HepG2 (cell line): ENCODE data around the gene TSEN54. TPM values are rescaled to one million over a fixed set of nuclear protein-coding genes. Genes with fewer than 3 reads are reported as not detected.

Source experiments
- ARID4A ChIP-seq: sonication (generic); formaldehyde crosslinking; IDR thresholded peaks from 2 replicates; pipeline ENCODE4 v1.5.0; 2020; ENCODE audit warnings: mild to moderate bottlenecking, missing genetic modification reagents, borderline replicate concordance
- BCL3 ChIP-seq: sonication (generic); formaldehyde crosslinking; IDR thresholded peaks from 2 replicates; pipeline ENCODE4 v1.5.1; 2020; ENCODE audit warnings: mild to moderate bottlenecking, missing genetic modification reagents, moderate library complexity
- CSRNP2 ChIP-seq: sonication (generic); formaldehyde crosslinking; conservative IDR thresholded peaks from 2 replicates; pipeline ENCODE4 v1.8.0; 2022; ENCODE audit warnings: low read depth, missing genetic modification reagents
- HNF4G ChIP-seq, 2 experiments: sonication (generic) in 1 of 2; formaldehyde crosslinking in 1 of 2; IDR thresholded peaks; 2 replicates each; pipeline versions ENCODE4 v1.4.0 to v1.6.1; 2011 to 2020; ENCODE audit warnings: borderline replicate concordance in 2 of 2, low read depth in 2 of 2, mild to moderate bottlenecking in 2 of 2, low read length in 1 of 2, missing genetic modification reagents in 1 of 2, moderate library complexity in 1 of 2
- NFYC ChIP-seq: IDR thresholded peaks from 2 replicates; pipeline ENCODE4 v1.6.1; 2016; ENCODE audit warnings: missing genetic modification reagents, missing compliant biosample characterization
- RFXAP ChIP-seq: sonication (generic); formaldehyde crosslinking; IDR thresholded peaks from 2 replicates; pipeline ENCODE4 v1.4.0; 2020; ENCODE audit warnings: missing genetic modification reagents, borderline replicate concordance
- ZBTB8A ChIP-seq: sonication (generic); formaldehyde crosslinking; IDR thresholded peaks from 2 replicates; pipeline ENCODE4 v1.4.0; 2020; ENCODE audit warnings: mild to moderate bottlenecking, low read depth, missing genetic modification reagents, borderline replicate concordance
- ZMAT5 ChIP-seq: sonication (generic); formaldehyde crosslinking; IDR thresholded peaks from 2 replicates; pipeline ENCODE4 v1.5.0; 2020; ENCODE audit warnings: mild to moderate bottlenecking, low read depth, missing genetic modification reagents, borderline replicate concordance
- ZNF367 ChIP-seq: sonication (generic); formaldehyde crosslinking; IDR thresholded peaks from 2 replicates; pipeline ENCODE4 v1.4.0; 2020; ENCODE audit warnings: missing genetic modification reagents, borderline replicate concordance
- ZNF678 ChIP-seq: sonication (generic); formaldehyde crosslinking; IDR thresholded peaks from 2 replicates; pipeline ENCODE4 v1.4.0; 2020; ENCODE audit warnings: mild to moderate bottlenecking, missing genetic modification reagents
- ZNF737 ChIP-seq: sonication (generic); formaldehyde crosslinking; IDR thresholded peaks from 2 replicates; pipeline ENCODE4 v1.5.0; 2020; ENCODE audit warnings: missing genetic modification reagents, mild to moderate bottlenecking, borderline replicate concordance
- polyA plus RNA-seq, 8 experiments: library from polyadenylated mRNA; depleted of rRNA in 3 of 8; stranded (reverse) in 7 of 8; unstranded in 1 of 8; fragments of >200 nt; fragmentation: Illumina TruSeq in 4 of 8; extraction: Trizol in 4 of 8; gene quantifications; 2 replicates each; pipeline versions ENCODE4 v1.2.1 to v1.2.3, GENCODE V29; 2011 to 2016; ENCODE audit warnings: low read depth in 4 of 8, missing spikeins in 1 of 8, mixed read lengths in 1 of 8; ENCODE audit not compliant: insufficient read depth in 1 of 8
- total RNA-seq, 5 experiments: library from RNA; depleted of rRNA; stranded (reverse); fragments of >200 nt; fragmentation: Illumina TruSeq; extraction: Trizol; gene quantifications; 2 replicates each; pipeline ENCODE4 v1.2.3, GENCODE V29; 2016; ENCODE audit warnings: low read depth in 1 of 5
- TF ChIP-seq, protein P1 (sequence below): sonication (generic); formaldehyde crosslinking; IDR thresholded peaks from 2 replicates; pipeline ENCODE4 v1.9.0; 2021; ENCODE audit warnings: missing genetic modification reagents, mild to moderate bottlenecking, borderline replicate concordance
- TF ChIP-seq, protein P2 (sequence below): sonication (generic); IDR thresholded peaks from 2 replicates; pipeline ENCODE4 v1.6.1; 2016; ENCODE audit warnings: low read depth, borderline replicate concordance

Gene TSEN54
- total and polyA plus RNA-seq, 2 of the 13 experiments (the other 11 are each of a cell fraction or from before 2014, with no cell fraction given) = 62.9 to 63.3 TPM

DNA sequence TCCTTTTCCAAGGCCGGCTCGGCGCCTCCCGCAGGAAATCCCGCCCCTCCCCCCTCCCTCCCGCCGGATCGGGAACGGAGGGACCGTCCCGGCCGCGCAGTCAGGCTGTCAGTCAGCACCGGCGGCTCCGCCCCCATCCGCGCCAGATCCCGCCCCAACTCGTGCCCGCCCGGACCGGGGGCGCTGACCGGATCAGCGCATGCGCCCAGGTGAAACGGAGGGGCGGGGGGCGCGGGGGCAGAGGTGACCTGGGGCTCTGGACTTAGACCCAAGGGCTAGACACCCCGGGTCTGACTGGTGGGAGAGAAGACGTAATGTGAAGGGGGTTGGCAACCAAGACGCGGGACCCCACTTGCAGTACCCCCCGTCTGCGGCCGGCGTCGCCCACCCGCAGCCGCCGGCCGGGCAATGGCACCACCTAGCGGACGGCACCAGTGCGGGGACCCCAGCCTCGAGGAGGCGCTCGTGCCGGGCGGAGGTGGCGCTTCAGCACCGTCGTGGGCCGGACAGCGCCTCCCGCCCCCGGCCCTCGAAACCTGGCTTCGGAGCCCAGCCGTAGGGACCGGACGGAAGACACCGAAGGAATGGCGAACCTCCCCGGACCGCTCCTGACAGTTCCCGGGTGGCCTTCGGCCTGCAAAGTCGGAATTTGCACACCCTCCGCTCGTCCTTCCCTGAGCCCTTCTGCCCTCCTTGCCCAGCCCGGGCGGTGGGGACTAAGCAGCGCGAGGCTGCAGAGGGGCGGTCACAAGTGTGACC lies 653 bp upstream of the TSEN54 start, which contains the start of gene CASKIN2 (continued):
- TF ChIP-seq ZNF367 = 0 out of 2 replicates have a peak, but pooled peaks have one; percentile 55
- peak; percentile 98 for TF ChIP-seq ZNF678 (CRISPR knock-in tag)
- no peak; the same call in 1 of the 2 replicates for TF ChIP-seq RFXAP
- TF ChIP-seq, protein P1, sequence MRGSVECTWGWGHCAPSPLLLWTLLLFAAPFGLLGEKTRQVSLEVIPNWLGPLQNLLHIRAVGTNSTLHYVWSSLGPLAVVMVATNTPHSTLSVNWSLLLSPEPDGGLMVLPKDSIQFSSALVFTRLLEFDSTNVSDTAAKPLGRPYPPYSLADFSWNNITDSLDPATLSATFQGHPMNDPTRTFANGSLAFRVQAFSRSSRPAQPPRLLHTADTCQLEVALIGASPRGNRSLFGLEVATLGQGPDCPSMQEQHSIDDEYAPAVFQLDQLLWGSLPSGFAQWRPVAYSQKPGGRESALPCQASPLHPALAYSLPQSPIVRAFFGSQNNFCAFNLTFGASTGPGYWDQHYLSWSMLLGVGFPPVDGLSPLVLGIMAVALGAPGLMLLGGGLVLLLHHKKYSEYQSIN = no peak
- no peak; the same call in 1 of the 2 replicates for TF ChIP-seq HNF4G (IDR thresholded peaks at IDR 0.05; ENCODE audit: borderline replicate concordance, low read depth, low read length)
- peak; percentile 76; the same call in 1 of the 2 replicates for TF ChIP-seq HNF4G (CRISPR knock-in tag; IDR thresholded peaks at IDR 0.05; ENCODE audit: borderline replicate concordance, low read depth)
- TF ChIP-seq ARID4A (CRISPR knock-in tag) = peak; percentile 99
- peak; percentile 65 for TF ChIP-seq NFYC (CRISPR knock-in tag)
- peak; percentile 98 for TF ChIP-seq BCL3
- TF ChIP-seq ZMAT5 (CRISPR knock-in tag) = no peak
- TF ChIP-seq CSRNP2 (CRISPR knock-in tag) = no peak; the same call in 1 of the 2 replicates
- TF ChIP-seq ZBTB8A = peak; percentile 94; the same call in 1 of the 2 replicates
- TF ChIP-seq, protein P2, sequence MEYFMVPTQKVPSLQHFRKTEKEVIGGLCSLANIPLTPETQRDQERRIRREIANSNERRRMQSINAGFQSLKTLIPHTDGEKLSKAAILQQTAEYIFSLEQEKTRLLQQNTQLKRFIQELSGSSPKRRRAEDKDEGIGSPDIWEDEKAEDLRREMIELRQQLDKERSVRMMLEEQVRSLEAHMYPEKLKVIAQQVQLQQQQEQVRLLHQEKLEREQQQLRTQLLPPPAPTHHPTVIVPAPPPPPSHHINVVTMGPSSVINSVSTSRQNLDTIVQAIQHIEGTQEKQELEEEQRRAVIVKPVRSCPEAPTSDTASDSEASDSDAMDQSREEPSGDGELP = peak; percentile 5; the same call in 1 of the 2 replicates
- peak; percentile 79; the same call in 1 of the 2 replicates for TF ChIP-seq ZNF737
